ENCODE results near the gene PFDN4. TPM values are rescaled to one million over a fixed set of nuclear protein-coding genes. Genes with fewer than 3 reads are reported as not detected.

The PFDN4 gene
- total and polyA plus RNA-seq, 2 of the 13 experiments (the other 11 are each of a cell fraction or from before 2014, with no cell fraction given): 59.8 to 227 TPM

GRCh38 chr20:54207743-54208547 is at the start of gene PFDN4 (continued):
- TF ChIP-seq ZBED4 (CRISPR knock-in tag; IDR thresholded peaks at IDR 0.05; ENCODE audit: borderline replicate concordance) (peak; percentile 53), ZBTB39 (CRISPR knock-in tag; IDR thresholded peaks at IDR 0.05) (peak; percentile 74; the same call in 1 of the 2 replicates), ATRX (CRISPR knock-in tag; IDR thresholded peaks at IDR 0.05; ENCODE audit: borderline replicate concordance) (0 out of 2 replicates have a peak, but pooled peaks have one; percentile 79), ZBTB21 (CRISPR knock-in tag; IDR thresholded peaks at IDR 0.05) (peak; percentile 66; the same call in 1 of the 2 replicates), IRF1 (CRISPR knock-in tag; IDR thresholded peaks at IDR 0.05; ENCODE audit: low read depth) (no peak), AHR (CRISPR knock-in tag; IDR thresholded peaks at IDR 0.05) (0 out of 2 replicates have a peak, but pooled peaks have one; percentile 80), ZNF317 (CRISPR knock-in tag; IDR thresholded peaks at IDR 0.05) (0 out of 2 replicates have a peak, but pooled peaks have one; percentile 55), ZNF549 (CRISPR knock-in tag; IDR thresholded peaks at IDR 0.05) (no peak), CERS6 (CRISPR knock-in tag; IDR thresholded peaks at IDR 0.05) (0 out of 2 replicates have a peak, but pooled peaks have one; percentile 38), FOXA1 (IDR thresholded peaks at IDR 0.05) (no peak), FOXA1 (CRISPR knock-in tag; IDR thresholded peaks at IDR 0.05) (peak; percentile 78), CENPT (CRISPR knock-in tag; IDR thresholded peaks at IDR 0.05; ENCODE audit: low read depth) (peak; percentile 36; the same call in 1 of the 2 replicates), NCOA5 (CRISPR knock-in tag; IDR thresholded peaks at IDR 0.05) (peak; percentile 65), ZNF720 (CRISPR knock-in tag; IDR thresholded peaks at IDR 0.05) (no peak), SP1 (IDR thresholded peaks at IDR 0.05) (no peak), SP1 (CRISPR knock-in tag; IDR thresholded peaks at IDR 0.05) (peak; percentile 79), HIC2 (CRISPR knock-in tag; IDR thresholded peaks at IDR 0.05; ENCODE audit: low read depth) (peak; percentile 73), ARID3A (IDR thresholded peaks at IDR 0.05; ENCODE audit: low read depth, low read length) (peak; percentile 90)
